Neural progenitor cell (in vitro differentiated cells): ENCODE results near the gene RBM44.

ENCODE experiments used
- CTCF ChIP-seq: fragments of 200-600 bp; sonication (generic); IDR thresholded peaks from 2 replicates; pipeline ENCODE4 v1.5.1; 2017; ENCODE audit warnings: antibody characterized with exemption, mild to moderate bottlenecking
- EZH2 ChIP-seq: fragments of 200-600 bp; sonication (generic); IDR thresholded peaks from 2 replicates; pipeline ENCODE4 v1.6.1; 2017; ENCODE audit warnings: antibody characterized with exemption, mild to moderate bottlenecking, moderate library complexity
- EZH2phosphoT487 ChIP-seq: fragments of 200-600 bp; sonication (generic); IDR thresholded peaks from 2 replicates; pipeline ENCODE4 v1.6.1; 2017; ENCODE audit warnings: antibody characterized with exemption

- TF ChIP-seq CTCF (no peak), EZH2phosphoT487 (no peak), EZH2 (no peak)
Observed at GRCh38 chr2:237869343-237870102, 70.9 kb downstream of the RBM44 start.
